ENCODE data around the gene RAPGEF5. TPM values are rescaled to one million over a fixed set of nuclear protein-coding genes. Genes with fewer than 3 reads are reported as not detected.
A peak's percentile ranks its signal among the peaks of the same experiment; 100 is the strongest.

The RAPGEF5 gene
- total and polyA plus RNA-seq, 4 donors: 16.1 to 308 (median 61.4) TPM

- Histone ChIP-seq H3K9ac (ENCODE audit: insufficient read depth in 1 of 2, low read length in 2 of 2) (no peak overlapping the region), H3K27ac (ENCODE audit: low read depth in 1 of 2, low read length in 1 of 2) (peak overlapping the region in 1 of 2 donors; percentile 15), H3K4me3 (no peak overlapping the region), H3K27me3 (ENCODE audit: control insufficient read depth in 3 of 3, insufficient read depth in 3 of 3, low read length in 2 of 3) (no peaks in the 10 kb centered on the region), H3K9me3 (ENCODE audit: control insufficient read depth in 4 of 4, insufficient read depth in 3 of 4, low read length in 3 of 4) (no peaks in the 10 kb centered on the region), H3K4me1 (ENCODE audit: control insufficient read depth in 5 of 5, insufficient read depth in 5 of 5, low read length in 5 of 5) (peaks cover 0 to 7% (median 0%) of the 10 kb centered on the region in 5 donors), H3K36me3 (ENCODE audit: control insufficient read depth in 4 of 4, insufficient read depth in 4 of 4, low read length in 4 of 4) (peaks cover 0 to 29% (median 3%) of the 10 kb centered on the region in 4 donors)
- TF ChIP-seq, protein P1, sequence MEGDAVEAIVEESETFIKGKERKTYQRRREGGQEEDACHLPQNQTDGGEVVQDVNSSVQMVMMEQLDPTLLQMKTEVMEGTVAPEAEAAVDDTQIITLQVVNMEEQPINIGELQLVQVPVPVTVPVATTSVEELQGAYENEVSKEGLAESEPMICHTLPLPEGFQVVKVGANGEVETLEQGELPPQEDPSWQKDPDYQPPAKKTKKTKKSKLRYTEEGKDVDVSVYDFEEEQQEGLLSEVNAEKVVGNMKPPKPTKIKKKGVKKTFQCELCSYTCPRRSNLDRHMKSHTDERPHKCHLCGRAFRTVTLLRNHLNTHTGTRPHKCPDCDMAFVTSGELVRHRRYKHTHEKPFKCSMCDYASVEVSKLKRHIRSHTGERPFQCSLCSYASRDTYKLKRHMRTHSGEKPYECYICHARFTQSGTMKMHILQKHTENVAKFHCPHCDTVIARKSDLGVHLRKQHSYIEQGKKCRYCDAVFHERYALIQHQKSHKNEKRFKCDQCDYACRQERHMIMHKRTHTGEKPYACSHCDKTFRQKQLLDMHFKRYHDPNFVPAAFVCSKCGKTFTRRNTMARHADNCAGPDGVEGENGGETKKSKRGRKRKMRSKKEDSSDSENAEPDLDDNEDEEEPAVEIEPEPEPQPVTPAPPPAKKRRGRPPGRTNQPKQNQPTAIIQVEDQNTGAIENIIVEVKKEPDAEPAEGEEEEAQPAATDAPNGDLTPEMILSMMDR (IDR thresholded peaks at IDR 0.05; ENCODE audit: control extremely low read depth, extremely low read depth): no peak
- ATAC-seq (ENCODE audit: insufficient read depth, low FRiP score) (no peak), DNase-seq (no peak)
- WGBS, 2 donors: 91 to 92% methylated on average over 3 of the region's 3 CpGs
These were observed 215.6 kb downstream of the RAPGEF5 start for GRCh38 chr7:22141355-22141754.

GRCh38 chr7:22140578-22140977 lies 216.4 kb downstream of the RAPGEF5 start:
- no peaks in the 10 kb centered on the region for H3K27me3 ChIP-seq (ENCODE audit: control insufficient read depth in 3 of 3, insufficient read depth in 3 of 3, low read length in 2 of 3)
- no peak for ATAC-seq (ENCODE audit: insufficient read depth, low FRiP score)
- TF ChIP-seq, protein P1 (IDR thresholded peaks at IDR 0.05; ENCODE audit: control extremely low read depth, extremely low read depth): no peak
- peaks cover 0 to 7% (median 0%) of the 10 kb centered on the region in 5 donors for H3K4me1 ChIP-seq (ENCODE audit: control insufficient read depth in 5 of 5, insufficient read depth in 5 of 5, low read length in 5 of 5)
- no peak overlapping the region for H3K4me3 ChIP-seq
- no peak for DNase-seq
- 65 to 79% methylated on average over 4 of the region's 4 CpGs for WGBS, 2 donors
- no peak overlapping the region for H3K9ac ChIP-seq (ENCODE audit: insufficient read depth in 1 of 2, low read length in 2 of 2)
- H3K36me3 ChIP-seq (ENCODE audit: control insufficient read depth in 4 of 4, insufficient read depth in 4 of 4, low read length in 4 of 4): peaks cover 0 to 29% (median 3%) of the 10 kb centered on the region in 4 donors
- H3K9me3 ChIP-seq (ENCODE audit: control insufficient read depth in 4 of 4, insufficient read depth in 3 of 4, low read length in 3 of 4): no peaks in the 10 kb centered on the region
- H3K27ac ChIP-seq (ENCODE audit: low read depth in 1 of 2, low read length in 1 of 2): no peak overlapping the region

DNA sequence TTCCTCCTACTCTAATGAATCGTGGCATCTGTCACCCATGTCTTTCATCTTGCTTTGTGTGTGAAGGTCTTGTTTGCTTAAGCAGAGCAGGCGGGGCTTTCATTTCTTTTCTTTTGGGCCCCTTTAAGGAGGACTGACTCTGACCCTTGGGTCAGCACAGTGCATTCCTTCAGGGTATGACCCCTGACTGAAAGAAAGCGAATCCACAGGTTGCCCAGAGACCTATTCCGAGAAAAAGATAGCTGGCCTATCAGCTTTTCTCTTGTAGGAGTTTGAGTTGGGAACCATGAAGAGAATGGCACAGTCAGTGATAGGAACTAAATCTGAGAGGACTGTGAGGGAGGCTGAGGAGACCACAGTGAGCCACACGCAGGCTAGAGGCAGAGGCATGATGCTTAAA lies 218.1 kb downstream of the RAPGEF5 start:
- H3K27ac ChIP-seq (ENCODE audit: low read depth in 1 of 2, low read length in 1 of 2): no peak overlapping the region
- ATAC-seq (ENCODE audit: insufficient read depth, low FRiP score): no peak
- H3K9ac ChIP-seq (ENCODE audit: insufficient read depth in 1 of 2, low read length in 2 of 2): no peak overlapping the region

More for the DNA sequence above, 218.1 kb downstream of the RAPGEF5 start:
- TF ChIP-seq, protein P1 (IDR thresholded peaks at IDR 0.05; ENCODE audit: control extremely low read depth, extremely low read depth): no peak
- Histone ChIP-seq H3K4me1 (ENCODE audit: control insufficient read depth in 5 of 5, insufficient read depth in 5 of 5, low read length in 5 of 5) (peaks cover 0 to 7% (median 0%) of the 10 kb centered on the region in 5 donors), H3K27me3 (ENCODE audit: control insufficient read depth in 3 of 3, insufficient read depth in 3 of 3, low read length in 2 of 3) (no peaks in the 10 kb centered on the region), H3K4me3 (no peak overlapping the region), H3K36me3 (ENCODE audit: control insufficient read depth in 4 of 4, insufficient read depth in 4 of 4, low read length in 4 of 4) (peaks cover 0 to 26% (median 2%) of the 10 kb centered on the region in 4 donors), H3K9me3 (ENCODE audit: control insufficient read depth in 4 of 4, insufficient read depth in 3 of 4, low read length in 3 of 4) (no peaks in the 10 kb centered on the region)
- no peak for DNase-seq
- 92 to 95% methylated on average over 5 of the region's 5 CpGs for WGBS, 2 donors

Measured in lung (tissue), 12 donors.